HCT116 (cell line): ENCODE data around the gene FTL. TPM values are rescaled to one million over a fixed set of nuclear protein-coding genes. Genes with fewer than 3 reads are reported as not detected.
A peak's percentile ranks its signal among the peaks of the same experiment; 100 is the strongest.

Experiments used
- ATAC-seq: fragments of 200-7000 bp; cut with Tn5 transposase; 2 replicates; pipeline ENCODE4 v1.9.1; 2020; ENCODE audit warnings: mild to moderate bottlenecking, moderate library complexity
- BruUV-seq: library from RNA; stranded (reverse); fragments of 400-500 nt; replicated peaks from 2 replicates; lab custom pipeline; 2021; lab: Mats Ljungman, UMichigan
- CTCF ChIA-PET: fragments of 300-600 bp; sonication (Branson Sonifier 250); formaldehyde crosslinking; loops from one replicate; lab custom pipeline; 2021; ENCODE audit warnings: antibody characterized with exemption; lab: Charles Lee
- POLR2A ChIA-PET: fragments of 300-600, 350-600 bp; sonication (Branson Sonifier 250); formaldehyde crosslinking; loops from one replicate; lab custom pipeline; 2021; ENCODE audit warnings: antibody characterized with exemption; lab: Charles Lee
- RAD21 ChIA-PET, 2 experiments: fragments of 300-600 bp; sonication (Branson Sonifier 250); formaldehyde crosslinking; loops; one replicate each; lab custom pipeline; 2023; ENCODE audit warnings: low total read pairs in 2 of 2; ENCODE audit not compliant: uncharacterized antibody in 2 of 2, unreplicated experiment in 2 of 2, low non-redundant PET in 1 of 2; lab: Charles Lee
- DNase-seq: peaks from one replicate; pipeline ENCODE4 v3.0.0-alpha.2; 2010; ENCODE audit warnings: low read depth, low spot score
- H2AFZ ChIP-seq: fragments of 200-600 bp; shearing (Covaris generic), sonication (generic); 2 replicates; pipeline ENCODE4 v1.6.1; 2017; ENCODE audit warnings: low read depth, mixed run types, mixed read lengths, antibody characterized with exemption, low read length; ENCODE audit not compliant: poor library complexity, severe bottlenecking
- H3K27ac ChIP-seq: 2 replicates; pipeline ENCODE4 v1.5.1; 2012; ENCODE audit warnings: low read depth, low read length
- H3K27me3 ChIP-seq: fragments of 200-600 bp; sonication (generic); 2 replicates; pipeline ENCODE4 v1.6.1; 2016; ENCODE audit warnings: mixed run types, low read length, mixed read lengths; ENCODE audit not compliant: insufficient read depth
- H3K36me3 ChIP-seq, 2 experiments: fragments of 200-500 bp in 1 of 2; fragments of 200-600 bp in 1 of 2; sonication (Bioruptor generic) in 1 of 2; sonication (generic) in 1 of 2; 2 replicates each; pipeline versions ENCODE4 v1.5.1 to v1.6.1; 2014 to 2016; ENCODE audit warnings: low read length in 2 of 2, inconsistent platforms in 1 of 2, mixed read lengths in 1 of 2, mixed run types in 1 of 2; ENCODE audit not compliant: insufficient read depth in 2 of 2, control insufficient read depth in 1 of 2
- H3K4me1 ChIP-seq, 2 experiments: fragments of 200-600 bp in 1 of 2; sonication (generic) in 1 of 2; 2 replicates each; pipeline versions ENCODE4 v1.5.1 to v1.6.1; 2012 to 2017; ENCODE audit warnings: low read length in 2 of 2, inconsistent platforms in 1 of 2, mild to moderate bottlenecking in 1 of 2, mixed read lengths in 1 of 2, mixed run types in 1 of 2, moderate library complexity in 1 of 2; ENCODE audit not compliant: insufficient read depth in 2 of 2, control insufficient read depth in 1 of 2
- H3K4me2 ChIP-seq: fragments of 200-600 bp; sonication (generic); 2 replicates; pipeline ENCODE4 v1.6.1; 2017; ENCODE audit warnings: mixed run types, low read length, mixed read lengths
- H3K4me3 ChIP-seq, 2 experiments: fragments of 200-600 bp in 1 of 2; sonication (generic) in 1 of 2; replicated peaks in 1 of 2; 2 replicates each; pipeline ENCODE4 v1.5.1; 2011 to 2016; ENCODE audit warnings: low read length in 2 of 2, control low read depth in 1 of 2, low read depth in 1 of 2, mild to moderate bottlenecking in 1 of 2, mixed read lengths in 1 of 2, mixed run types in 1 of 2
- H3K79me2 ChIP-seq: fragments of 200-600 bp; sonication (generic); 2 replicates; pipeline ENCODE4 v1.6.1; 2017; ENCODE audit warnings: mild to moderate bottlenecking, mixed run types, low read length, moderate library complexity, mixed read lengths; ENCODE audit not compliant: insufficient read depth
- H3K9ac ChIP-seq: fragments of 200-600 bp; sonication (generic); 2 replicates; pipeline ENCODE4 v1.6.1; 2016; ENCODE audit warnings: low read length, mixed read lengths
- H3K9me2 ChIP-seq: fragments of 200-600 bp; sonication (generic), shearing (Covaris generic); 2 replicates; pipeline ENCODE4 v1.6.1; 2017; ENCODE audit warnings: mixed run types, mild to moderate bottlenecking, moderate library complexity; ENCODE audit not compliant: insufficient read depth
- H3K9me3 ChIP-seq, 2 experiments: fragments of 200-500 bp in 1 of 2; fragments of 200-600 bp in 1 of 2; sonication (Bioruptor generic) in 1 of 2; sonication (generic) in 1 of 2; 2 replicates each; pipeline ENCODE4 v1.6.1; 2014 to 2017; ENCODE audit warnings: low read length in 2 of 2, mixed read lengths in 2 of 2, inconsistent platforms in 1 of 2, low read depth in 1 of 2, mild to moderate bottlenecking in 1 of 2, mixed run types in 1 of 2, moderate library complexity in 1 of 2; ENCODE audit not compliant: control insufficient read depth in 1 of 2, insufficient read depth in 1 of 2
- H4K20me1 ChIP-seq: fragments of 200-600 bp; sonication (generic), shearing (Covaris generic); 2 replicates; pipeline ENCODE4 v1.6.1; 2017; ENCODE audit warnings: mixed run types, mild to moderate bottlenecking, moderate library complexity; ENCODE audit not compliant: insufficient read depth
- CBX3 ChIP-seq: IDR thresholded peaks from 2 replicates; pipeline ENCODE4 v1.6.1; 2012; ENCODE audit warnings: low read depth
- POLR2A ChIP-seq: IDR thresholded peaks from 2 replicates; pipeline ENCODE4 v1.7.0; 2011; ENCODE audit warnings: borderline replicate concordance; ENCODE audit not compliant: insufficient read depth, insufficient read length; ENCODE audit errors: extremely low read depth
- POLR2AphosphoS5 ChIP-seq: IDR thresholded peaks from 2 replicates; pipeline ENCODE4 v1.6.1; 2011; ENCODE audit warnings: mild to moderate bottlenecking, low read depth, low read length, moderate library complexity
- SP1 ChIP-seq: IDR thresholded peaks from 2 replicates; pipeline ENCODE4 v1.6.1; 2012; ENCODE audit warnings: low read depth
- ZBTB33 ChIP-seq: IDR thresholded peaks from 2 replicates; pipeline ENCODE4 v1.6.1; 2011; ENCODE audit warnings: mild to moderate bottlenecking, low read length, moderate library complexity; ENCODE audit not compliant: insufficient replicate concordance; ENCODE audit errors: extremely low read depth
- intact Hi-C: fragments of 100-400 bp; cut with micrococcal nuclease; formaldehyde crosslinking; loops from 2 replicates; pipeline ENCODE4 v1.10.0; 2022
- total RNA-seq: library from RNA; stranded (reverse); gene quantifications from one replicate; pipeline ENCODE4 v1.2.1, GENCODE V29; 2021; ENCODE audit not compliant: unreplicated experiment

The FTL gene
- total RNA-seq, 1 experiment from 2014 or later, result 1,885 TPM

- H3K9me3 ChIP-seq, result no peaks in the 10 kb centered on the region
- TF ChIP-seq ZBTB33 (no peak), SP1 (no peak), POLR2A (no peak), CBX3 (no peak), POLR2AphosphoS5 (peak; percentile 51; the same call in 1 of the 2 replicates)
- H3K4me1 ChIP-seq, result peaks cover 11 to 23% of the 10 kb centered on the region in 2 experiments
- peak overlapping the region; percentile 92 for H3K4me2 ChIP-seq
- peak overlapping the region; percentile 75 for H3K27ac ChIP-seq
- no TSS peak for BruUV-seq
- no peaks in the 10 kb centered on the region for H3K27me3 ChIP-seq
- ATAC-seq (peak; percentile 41), DNase-seq (no peak)
- ChIA-PET POLR2A (interaction anchor here (0.7 to 3.1 kb wide), 3 partner anchors 9 to 26 kb away, joined by 4 to 17 read pairs (median 7); no protein-coding TSS in a partner anchor), RAD21 (no interaction called here), CTCF (interaction anchor here (0.6 to 2.5 kb wide), 9 partner anchors 8 to 233 kb away, joined by 3 to 44 read pairs (median 6); partner anchors contain the start of genes BCAT2, CGB7 and LHB)
- peak overlapping the region; percentile 75 to 77 for H3K4me3 ChIP-seq
- H3K36me3 ChIP-seq, result peaks cover 5 to 8% of the 10 kb centered on the region in 2 experiments; a peak in 1 of 4 replicates
- peak overlapping the region; percentile 97 for H3K9ac ChIP-seq
- intact Hi-C loops, result no loop called here
- no peak overlapping the region for H2AFZ ChIP-seq
- H3K9me2 ChIP-seq, result no peaks in the 10 kb centered on the region
- H4K20me1 ChIP-seq, result peaks cover 2% of the 10 kb centered on the region; the same call in 1 of the 2 replicates
- H3K79me2 ChIP-seq, result peaks cover 59% of the 10 kb centered on the region
These were observed 26.9 kb downstream of the FTL start for GRCh38 chr19:48991873-48992580.
